ENCODE results near the gene IQCB1.
"Not testable (repeated sequence)": the region's sequence is repeated elsewhere in the genome, so short reads cannot be mapped to it uniquely, and the experiment has no call there.

Gene IQCB1

DNA sequence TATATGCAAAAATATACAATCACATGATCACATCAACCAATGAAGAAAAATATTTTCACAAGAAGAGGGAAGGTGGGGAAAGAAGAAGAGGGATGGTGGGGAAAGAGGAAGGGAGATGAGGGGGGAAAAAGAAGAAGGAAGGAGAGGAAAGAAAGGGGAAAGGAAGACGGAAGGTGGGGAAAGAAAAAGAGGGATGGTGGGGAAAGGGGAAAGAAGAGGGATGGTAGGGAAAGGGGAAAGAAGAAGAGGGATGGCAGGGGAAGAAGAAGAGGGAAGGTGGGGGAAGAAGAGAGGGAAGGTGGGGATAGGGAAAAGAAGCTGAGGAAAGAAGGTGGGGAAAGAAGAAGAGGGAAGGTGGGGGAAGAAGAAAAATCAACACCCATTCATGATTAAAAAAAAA lies 82.1 kb downstream of the IQCB1 start:
- DNase-seq (ENCODE audit: low read depth, low spot score) = no peak
- no peak overlapping the region for H3K4me3 ChIP-seq (ENCODE audit: low read length)

DNA sequence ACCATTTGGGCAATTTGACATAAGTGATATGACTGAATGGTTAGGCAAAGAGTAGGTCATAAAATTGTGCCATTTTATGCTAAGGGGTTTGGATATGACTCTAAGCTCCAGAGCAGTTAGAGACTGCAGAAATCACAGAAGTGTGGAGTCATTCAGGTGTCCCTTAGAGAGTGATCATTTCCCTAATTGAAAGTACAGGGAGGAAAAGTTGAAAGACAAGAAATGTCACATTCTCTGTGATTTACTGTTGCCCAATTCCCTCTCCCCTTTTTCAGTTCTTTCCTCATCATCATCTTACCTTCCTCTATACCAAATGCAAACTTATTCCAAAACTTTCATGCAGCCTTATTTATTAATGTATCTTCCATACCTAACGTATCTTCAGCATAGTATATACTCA lies 82.6 kb downstream of the IQCB1 start:
- no peak for DNase-seq (ENCODE audit: low read depth, low spot score)
- no peak overlapping the region for H3K4me3 ChIP-seq (ENCODE audit: low read length)

DNA sequence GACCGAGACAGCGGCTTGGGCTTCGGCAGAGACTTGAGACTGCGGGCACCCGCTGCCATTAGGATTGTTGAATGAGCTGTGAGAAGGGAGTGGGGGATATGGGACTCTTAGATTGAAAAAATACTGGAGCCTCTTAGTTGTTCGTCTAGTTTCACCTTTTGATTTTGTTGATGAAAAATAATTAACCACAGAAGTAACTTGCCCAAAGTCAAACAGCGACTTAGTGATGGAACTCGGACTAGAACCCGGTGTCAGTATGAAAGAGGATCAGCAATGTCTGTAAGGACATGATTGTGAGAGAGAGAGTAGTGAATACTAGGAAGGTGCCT lies 84.8 kb downstream of the IQCB1 start:
- H3K4me3 ChIP-seq (ENCODE audit: low read length) = peak overlapping the region; percentile 89
- DNase-seq (ENCODE audit: low read depth, low spot score) = no peak

DNA sequence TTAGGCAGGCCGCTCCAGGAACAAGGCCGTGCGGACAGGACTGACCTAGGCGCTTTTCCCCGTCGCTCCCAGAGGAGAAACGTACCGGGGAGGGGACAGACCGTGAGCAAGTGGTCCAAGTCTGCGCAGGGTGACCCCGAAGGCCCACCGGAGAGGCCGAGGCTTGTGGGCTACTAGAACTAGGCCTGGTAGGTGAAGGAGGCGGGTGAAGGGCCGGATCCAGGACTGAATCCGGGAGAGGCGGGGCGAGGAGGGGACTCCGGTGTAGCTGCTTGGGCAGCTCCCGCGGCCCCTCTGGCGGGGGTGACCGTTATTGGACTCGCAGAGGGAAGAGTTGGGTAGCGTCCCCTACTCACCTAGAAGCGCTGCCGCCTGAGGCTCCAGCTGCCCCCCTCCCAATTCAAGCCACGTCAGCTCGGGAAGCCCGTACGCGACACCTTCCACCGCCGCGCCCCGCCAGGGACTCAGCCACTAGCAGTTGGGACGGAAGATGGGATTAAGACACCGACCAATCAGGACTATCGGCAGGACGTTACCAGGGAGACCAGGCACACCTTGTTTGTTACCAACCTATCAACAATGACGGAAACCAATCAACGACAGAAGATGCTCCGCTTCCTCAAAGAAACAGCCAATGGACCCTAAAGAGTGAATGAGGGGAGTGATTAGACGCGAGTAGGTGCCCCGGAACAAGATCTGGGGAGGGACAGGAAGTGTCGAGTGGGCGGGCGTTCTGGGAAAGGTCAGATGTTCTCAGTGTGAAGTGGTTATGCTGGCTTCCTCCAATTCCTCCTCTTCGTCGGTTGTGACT lies 85.4 kb downstream of the IQCB1 start, which contains the start of gene GOLGB1:
Gene GOLGB1, minus strand, starts transcription at position 466 of the 811 bp plus-strand sequence. CDS start 18,770 bp downstream, outside the sequence.
- DNase-seq (ENCODE audit: low read depth, low spot score) = peak; percentile 100
- H3K4me3 ChIP-seq (ENCODE audit: low read length) = peak within 1 kb of the TSS; percentile 89

DNA sequence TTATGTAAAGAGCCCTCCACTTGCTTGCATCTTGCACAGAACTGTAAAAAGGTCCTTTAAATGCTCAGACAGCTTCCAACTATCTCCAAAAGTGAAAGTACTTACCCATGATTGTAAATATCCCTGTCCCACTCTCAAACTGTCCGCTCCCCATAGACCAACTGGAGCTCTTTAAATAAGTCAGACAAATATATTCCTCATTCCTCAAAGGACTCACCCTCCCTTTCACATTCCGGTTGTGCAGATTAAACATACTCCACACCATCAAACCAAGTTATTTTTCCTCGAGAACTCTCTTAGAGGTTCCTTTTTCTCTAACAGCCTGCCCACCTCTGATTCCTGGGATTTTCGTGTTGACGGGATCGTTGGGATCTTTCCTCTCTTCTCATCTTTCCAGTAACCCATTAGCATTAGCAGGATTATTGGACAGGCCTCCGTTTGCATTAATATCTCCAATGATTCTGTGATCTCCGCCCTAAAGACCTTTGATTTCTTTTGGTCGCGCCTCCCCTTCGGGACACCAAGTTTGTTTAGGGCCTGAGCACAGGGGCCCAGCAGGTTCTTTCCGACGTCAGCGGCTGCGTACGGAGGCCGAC lies 86.1 kb downstream of the IQCB1 start:
- no peak for DNase-seq (ENCODE audit: low read depth, low spot score)
- H3K4me3 ChIP-seq (ENCODE audit: low read length) = peak overlapping the region; percentile 89

DNA sequence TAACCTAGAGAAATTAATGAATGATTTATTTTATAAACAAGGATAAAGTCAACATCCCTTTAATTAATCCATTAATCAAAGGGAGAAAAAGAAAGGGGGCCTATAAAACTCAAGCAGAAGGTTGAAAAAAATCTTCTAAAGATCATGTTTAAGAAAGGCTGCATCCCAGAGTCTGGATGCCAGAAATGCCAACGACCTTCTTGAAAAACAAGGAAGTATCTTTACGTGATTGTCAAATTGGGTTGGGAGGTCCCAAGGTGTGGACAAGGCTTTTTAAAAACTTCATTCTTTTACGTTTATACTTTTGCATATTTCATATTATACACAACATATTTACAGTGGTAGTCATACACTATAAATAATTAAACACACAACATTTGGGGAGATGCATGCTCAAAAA lies 86.9 kb downstream of the IQCB1 start:
- H3K4me3 ChIP-seq (ENCODE audit: low read length) = no peak overlapping the region; the same call in 1 of the 2 replicates
- no peak for DNase-seq (ENCODE audit: low read depth, low spot score)

DNA sequence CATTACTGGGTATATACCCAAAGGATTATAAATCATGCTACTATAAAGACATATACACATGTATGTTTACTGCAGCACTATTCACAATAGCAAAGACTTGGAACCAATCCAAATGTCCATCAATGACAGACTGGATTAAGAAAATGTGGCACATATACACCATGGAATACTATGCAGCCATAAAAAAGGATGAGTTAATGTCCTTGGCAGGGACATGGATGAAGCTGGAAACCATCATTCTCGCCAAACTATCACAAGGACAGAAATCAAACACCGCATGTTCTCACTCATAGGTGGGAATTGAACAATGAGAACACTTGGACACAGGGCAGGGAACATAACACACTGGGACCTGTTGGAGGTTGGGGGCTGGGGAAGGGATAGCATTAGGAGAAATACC lies 91.8 kb downstream of the IQCB1 start:
- not testable (repeated sequence) for H3K4me3 ChIP-seq (ENCODE audit: low read length); DNase-seq (ENCODE audit: low read depth, low spot score)

DNA sequence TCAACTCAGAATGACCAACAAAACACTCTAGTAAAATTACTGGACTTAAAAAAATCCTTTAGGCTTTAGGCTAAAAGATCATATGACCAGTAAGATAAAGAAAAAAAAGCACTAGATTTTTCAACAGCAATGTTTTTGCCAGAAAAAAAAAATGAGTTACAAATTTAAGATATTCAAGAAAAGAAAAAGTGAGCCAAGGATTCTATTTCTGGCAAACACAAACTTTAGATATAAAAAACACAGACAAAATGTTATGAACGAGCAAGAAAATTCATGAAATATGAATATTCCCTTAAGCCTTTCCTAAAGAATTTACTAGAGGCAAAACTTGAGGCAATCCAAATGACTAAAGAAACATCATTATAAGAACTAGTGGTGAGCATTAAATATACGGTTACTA lies 94.0 kb downstream of the IQCB1 start:
- DNase-seq (ENCODE audit: low read depth, low spot score) = no peak
- H3K4me3 ChIP-seq (ENCODE audit: low read length) = no peak overlapping the region

DNA sequence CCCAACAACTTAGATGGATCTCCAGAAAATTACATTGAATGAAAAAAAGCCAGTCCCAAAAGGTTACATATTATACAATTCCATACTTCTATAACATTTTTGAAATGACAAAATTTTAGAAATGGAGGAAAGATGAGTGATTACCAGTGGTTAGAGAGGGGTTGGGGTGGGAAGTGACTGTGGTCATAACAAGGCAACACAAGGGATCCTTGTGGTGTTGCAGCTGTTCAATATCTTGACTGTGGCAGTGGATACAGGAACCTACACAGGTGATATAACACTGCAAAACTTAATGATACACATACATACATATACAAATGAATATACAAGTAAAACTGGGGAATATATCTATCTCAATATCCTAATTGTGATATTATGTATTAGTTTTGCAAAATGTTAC lies 95.0 kb downstream of the IQCB1 start:
- DNase-seq (ENCODE audit: low read depth, low spot score) = peak; percentile 35
- H3K4me3 ChIP-seq (ENCODE audit: low read length) = no peak overlapping the region

DNA sequence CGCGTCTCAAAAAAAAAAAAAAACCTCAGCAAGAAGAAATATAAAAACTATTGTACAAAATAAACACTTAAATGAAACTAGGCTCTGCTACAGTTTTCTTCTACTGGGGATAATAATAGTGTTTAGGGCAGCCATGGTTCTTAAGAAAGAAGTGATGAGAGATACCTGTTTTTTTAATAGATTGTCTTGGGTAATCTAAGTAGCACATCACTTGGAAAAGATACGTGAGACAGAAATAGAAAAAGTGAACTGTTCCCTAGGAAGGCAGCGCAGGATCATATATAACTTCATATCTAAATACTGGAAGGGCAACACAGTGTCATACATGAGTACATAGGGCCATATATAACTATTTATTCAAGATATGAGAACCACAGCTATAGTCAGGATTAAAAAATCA lies 97.2 kb downstream of the IQCB1 start:
- DNase-seq (ENCODE audit: low read depth, low spot score) = no peak
- H3K4me3 ChIP-seq (ENCODE audit: low read length) = no peak overlapping the region

DNA sequence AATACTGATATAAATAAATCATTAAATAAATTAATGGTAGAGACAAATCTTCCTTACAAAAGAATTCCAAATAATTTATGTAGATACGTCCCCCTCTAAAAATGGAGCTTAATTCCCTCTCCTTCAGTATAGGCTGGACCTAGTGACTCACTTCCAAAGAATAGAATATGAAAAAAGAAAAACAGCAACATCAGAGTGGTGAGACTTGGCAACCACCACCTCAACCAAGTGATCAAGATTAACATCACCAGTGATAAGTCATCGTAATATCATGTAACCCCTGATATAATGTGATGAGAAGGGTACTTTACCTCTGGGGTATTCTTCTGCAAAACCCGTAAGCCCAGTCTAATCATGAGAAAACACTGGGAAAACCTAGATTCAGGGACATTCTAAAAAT lies 98.7 kb downstream of the IQCB1 start:
- DNase-seq (ENCODE audit: low read depth, low spot score) = no peak
- no peak overlapping the region for H3K4me3 ChIP-seq (ENCODE audit: low read length)

DNA sequence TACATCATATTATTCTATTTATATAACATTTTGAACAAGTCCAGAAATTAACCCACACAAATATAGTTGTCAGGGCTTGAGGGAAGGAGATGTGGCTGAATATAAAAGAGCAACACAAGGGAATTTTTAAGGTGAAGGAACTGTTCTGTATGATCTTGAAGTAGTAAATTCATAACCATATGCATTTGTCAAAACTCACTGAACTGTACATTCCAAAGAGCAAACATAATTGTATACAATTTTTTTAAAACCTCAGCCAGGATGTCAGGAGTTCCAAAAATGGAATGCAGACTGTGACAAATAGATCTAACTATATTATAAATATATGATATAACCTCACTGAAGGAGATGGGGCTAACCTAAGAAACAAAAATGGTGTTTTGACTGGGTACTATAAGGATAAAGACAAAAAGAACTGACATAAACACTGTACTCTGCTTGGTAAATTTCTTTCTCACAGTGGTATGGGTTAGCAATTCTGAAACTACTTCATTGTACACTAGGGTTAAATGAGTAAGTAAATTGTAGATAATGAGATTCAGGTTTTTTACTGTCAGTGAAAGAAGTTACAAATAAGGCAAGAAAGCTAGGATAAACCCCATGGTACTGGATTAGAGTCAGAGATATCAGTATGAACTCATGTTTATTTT lies 99.7 kb downstream of the IQCB1 start:
- DNase-seq (ENCODE audit: low read depth, low spot score) = no peak
- H3K4me3 ChIP-seq (ENCODE audit: low read length) = no peak overlapping the region

DNA sequence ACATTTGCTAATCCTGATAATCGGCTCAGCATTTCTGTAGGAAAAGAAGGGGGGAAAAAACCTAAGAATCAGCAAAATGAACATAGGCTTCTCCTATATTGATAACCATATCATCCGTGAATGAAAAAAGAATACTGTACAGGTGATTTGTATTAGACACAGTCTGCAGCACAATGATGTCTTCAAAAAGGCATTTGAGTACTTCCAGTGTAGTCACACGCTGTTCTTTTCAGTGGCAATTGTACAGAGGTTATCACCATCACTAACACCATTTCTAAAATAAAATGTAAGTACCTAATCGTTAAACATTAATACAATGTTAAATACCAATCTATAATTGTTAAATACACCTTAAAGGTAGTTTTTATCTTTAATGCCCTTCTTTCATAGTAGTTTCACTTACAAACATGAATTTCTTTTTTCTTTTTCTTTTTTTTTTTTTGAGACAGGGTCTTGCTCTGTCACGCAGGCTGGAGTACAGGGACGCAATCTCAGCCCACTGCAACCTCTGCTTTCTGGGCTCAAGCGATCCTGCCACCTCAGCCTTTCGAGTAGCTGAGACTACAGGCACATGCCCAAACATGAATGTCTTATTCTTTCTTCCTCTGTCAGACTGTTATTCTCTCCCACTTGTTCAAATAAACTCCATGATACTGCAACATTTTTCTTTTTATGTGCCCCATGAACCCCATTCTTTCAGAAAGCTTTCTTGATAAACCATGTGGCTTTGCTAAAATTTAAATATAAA lies 103.7 kb downstream of the IQCB1 start:
- H3K4me3 ChIP-seq (ENCODE audit: low read length) = no peak overlapping the region
- no peak for DNase-seq (ENCODE audit: low read depth, low spot score)

DNA sequence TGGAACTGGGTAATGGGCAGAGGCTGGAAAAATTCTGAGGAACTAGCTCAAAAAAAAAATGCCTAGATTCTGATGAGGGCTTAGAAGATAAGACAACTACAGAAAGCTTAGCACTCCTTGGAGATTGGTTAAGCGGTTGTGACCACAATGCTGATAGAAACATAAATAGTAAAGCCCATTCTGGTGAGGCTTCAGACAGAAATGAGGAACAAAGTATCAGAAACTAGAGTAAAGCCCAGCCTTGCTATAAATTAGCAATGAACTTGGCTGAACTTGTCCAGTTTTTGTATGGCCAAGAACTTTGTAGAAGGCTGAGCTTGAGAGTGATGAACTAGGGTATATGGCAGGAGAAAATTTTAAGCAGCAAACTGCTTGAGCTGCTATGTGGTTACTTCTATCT lies 110.7 kb downstream of the IQCB1 start:
- DNase-seq (ENCODE audit: low read depth, low spot score) = no peak
- no peak overlapping the region for H3K4me3 ChIP-seq (ENCODE audit: low read length)

DNA sequence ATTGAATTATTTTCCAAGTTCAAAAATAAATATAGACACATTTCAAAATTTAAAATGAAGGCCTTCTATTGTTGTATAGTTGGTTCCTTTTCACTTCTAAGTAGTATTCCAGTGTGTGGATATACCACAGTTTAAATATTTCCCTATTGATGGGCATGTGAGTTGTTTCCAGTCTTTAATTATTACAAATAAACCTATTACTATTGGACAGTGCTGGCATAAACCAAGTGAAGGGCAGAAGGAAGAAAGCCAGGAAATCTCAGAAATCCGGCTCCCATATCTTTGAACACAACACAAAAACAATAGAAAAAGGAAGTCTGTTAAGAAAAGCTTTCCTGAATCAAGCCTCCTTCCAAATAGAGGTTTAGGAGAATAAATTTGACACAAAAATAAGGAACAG lies 111.4 kb downstream of the IQCB1 start:
- no peak overlapping the region for H3K4me3 ChIP-seq (ENCODE audit: low read length)

DNA sequence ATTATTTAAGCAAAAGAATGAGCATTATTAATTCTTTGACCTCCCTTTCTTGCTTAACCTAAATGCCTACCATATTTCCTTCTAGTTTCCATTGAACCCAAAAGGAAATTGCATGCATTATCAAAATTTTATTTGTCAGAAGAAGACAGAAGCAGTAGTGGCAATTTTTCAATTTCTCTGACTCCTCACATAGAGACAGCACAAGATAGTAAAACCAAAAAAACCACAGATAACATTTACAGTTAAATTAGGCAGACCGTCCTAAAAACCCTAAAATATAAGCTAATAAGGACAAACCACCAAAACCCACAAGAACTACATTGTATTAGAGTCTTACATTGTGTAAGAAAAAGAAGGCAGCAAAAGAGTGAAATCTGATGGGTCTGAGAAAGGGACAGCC lies 112.4 kb downstream of the IQCB1 start:
- no peak for DNase-seq (ENCODE audit: low read depth, low spot score)
- no peak overlapping the region for H3K4me3 ChIP-seq (ENCODE audit: low read length)

More for the DNA sequence above, 111.4 kb downstream of the IQCB1 start:
- DNase-seq (ENCODE audit: low read depth, low spot score) = no peak

DNA sequence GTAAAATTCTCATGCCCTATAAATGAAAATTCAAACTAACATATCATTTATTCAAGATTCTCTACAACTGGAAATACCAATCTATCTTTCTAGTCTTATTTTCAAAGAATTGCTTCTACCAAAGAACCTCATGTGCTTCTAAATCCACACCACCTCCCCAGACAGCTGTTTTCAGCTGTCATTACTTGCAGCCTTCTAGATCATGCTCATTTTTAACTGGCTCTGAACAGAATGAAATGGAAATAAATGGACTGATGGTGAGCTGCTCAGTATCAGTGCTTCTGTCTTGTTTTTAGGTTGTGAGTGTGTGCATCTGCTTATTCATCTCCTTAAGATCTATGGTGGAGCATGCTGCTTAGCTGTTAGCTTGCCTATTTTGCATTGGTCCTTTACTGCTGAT lies 114.7 kb downstream of the IQCB1 start:
- no peak for DNase-seq (ENCODE audit: low read depth, low spot score)
- no peak overlapping the region for H3K4me3 ChIP-seq (ENCODE audit: low read length)
